Urinary bladder (tissue), 4 donors: ENCODE results near the gene SEC14L1. TPM values are rescaled to one million over a fixed set of nuclear protein-coding genes. Genes with fewer than 3 reads are reported as not detected.

Experiments
- DNase-seq: peaks from one replicate; pipeline ENCODE4 v3.0.0-alpha.2; 2015; ENCODE audit errors: extremely low spot score
- H3K27ac ChIP-seq: one replicate; pipeline ENCODE4 v1.5.1; 2013; ENCODE audit warnings: low read depth, mild to moderate bottlenecking, moderate library complexity
- H3K36me3 ChIP-seq: one replicate; pipeline ENCODE4 v1.6.1; 2013; ENCODE audit warnings: mild to moderate bottlenecking, moderate library complexity; ENCODE audit not compliant: insufficient read depth
- H3K4me1 ChIP-seq: one replicate; pipeline ENCODE4 v1.6.1; 2013; ENCODE audit warnings: mild to moderate bottlenecking, moderate library complexity; ENCODE audit not compliant: insufficient read depth
- H3K4me3 ChIP-seq: one replicate; pipeline ENCODE4 v1.5.1; 2013; ENCODE audit warnings: low read depth, low read length
- WGBS: extraction: QIAGEN DNeasy Blood & Tissue Kit; methylation state at CpG from one replicate; pipeline ENCODE4 v1.1.7; 2013; 5-methylcytosine and 5-hydroxymethylcytosine counted together
- polyA plus RNA-seq: library from polyadenylated mRNA; stranded (reverse); fragments of 200-250 nt; gene quantifications from one replicate; pipeline ENCODE4 v1.2.3, GENCODE V29; 2013
- total RNA-seq: library from RNA; depleted of rRNA; stranded (reverse); fragments of >200 nt; gene quantifications from one replicate; pipeline ENCODE4 v1.2.3, GENCODE V29; 2014
- donor health status: healthy with polysubstance abuse.
- donor health status: healthy.

SEC14L1 gene
- total and polyA plus RNA-seq, 2 donors, result 48.9 to 50.9 TPM

- DNase-seq, result peak; percentile 92
- no peaks in the 10 kb centered on the region for H3K36me3 ChIP-seq
- peak overlapping the region; percentile 96 for H3K4me3 ChIP-seq
- 1% methylated on average over 66 of the region's 67 CpGs for WGBS
- H3K27ac ChIP-seq, result peak overlapping the region; percentile 96
- no peaks in the 10 kb centered on the region for H3K4me1 ChIP-seq
Measured at GRCh38 chr17:77140166-77140877, 447 bp upstream of the SEC14L1 start.

GRCh38 chr17:77141846-77142449 lies 1.2 kb downstream of the SEC14L1 start:
- H3K4me3 ChIP-seq, result peak overlapping the region; percentile 96
- DNase-seq, result no peak
- 70% methylated on average over 9 of the region's 9 CpGs for WGBS
- H3K27ac ChIP-seq, result no peak overlapping the region
- H3K36me3 ChIP-seq, result no peaks in the 10 kb centered on the region
- H3K4me1 ChIP-seq, result no peaks in the 10 kb centered on the region

- WGBS, result 83% methylated on average over 8 of the region's 8 CpGs
- no peaks in the 10 kb centered on the region for H3K4me1 ChIP-seq
Measured at GRCh38 chr17:77142689-77143088, 1.9 kb downstream of the SEC14L1 start.

GRCh38 chr17:77143306-77143705 lies 2.5 kb downstream of the SEC14L1 start:
- no peak for DNase-seq
- Histone ChIP-seq H3K27ac (no peak overlapping the region), H3K4me1 (no peaks in the 10 kb centered on the region), H3K4me3 (no peak overlapping the region), H3K36me3 (no peaks in the 10 kb centered on the region)
- 46% methylated on average over 1 of the region's 1 CpG for WGBS

More at GRCh38 chr17:77142689-77143088, 1.9 kb downstream of the SEC14L1 start:
- peak overlapping the region; percentile 48 for H3K27ac ChIP-seq
- no peak for DNase-seq
- peak overlapping the region; percentile 4 for H3K4me3 ChIP-seq
- no peaks in the 10 kb centered on the region for H3K36me3 ChIP-seq

GRCh38 chr17:77144227-77144626 lies 3.5 kb downstream of the SEC14L1 start:
- WGBS, result 89% methylated on average over 4 of the region's 4 CpGs
- Histone ChIP-seq H3K4me3 (no peak overlapping the region), H3K4me1 (no peaks in the 10 kb centered on the region), H3K36me3 (no peaks in the 10 kb centered on the region), H3K27ac (no peak overlapping the region)
- no peak for DNase-seq

- DNase-seq, result no peak
- Histone ChIP-seq H3K27ac (no peak overlapping the region), H3K4me1 (no peaks in the 10 kb centered on the region), H3K4me3 (no peak overlapping the region), H3K36me3 (no peaks in the 10 kb centered on the region)
- 84% methylated on average over 3 of the region's 3 CpGs for WGBS
Measured at GRCh38 chr17:77145224-77145611, 4.4 kb downstream of the SEC14L1 start.

- 38% methylated on average over 8 of the region's 8 CpGs for WGBS
- no peak overlapping the region for H3K4me3 ChIP-seq
- no peak for DNase-seq
- H3K4me1 ChIP-seq, result no peaks in the 10 kb centered on the region
- H3K36me3 ChIP-seq, result no peaks in the 10 kb centered on the region
- H3K27ac ChIP-seq, result peak overlapping the region; percentile 52
Measured at GRCh38 chr17:77145612-77146245, 5.0 kb downstream of the SEC14L1 start.

- no peak overlapping the region for H3K4me3 ChIP-seq
- no peaks in the 10 kb centered on the region for H3K36me3 ChIP-seq
- H3K27ac ChIP-seq, result peak overlapping the region; percentile 52
- no peak for DNase-seq
- 56% methylated on average over 5 of the region's 5 CpGs for WGBS
- no peaks in the 10 kb centered on the region for H3K4me1 ChIP-seq
Measured at GRCh38 chr17:77146246-77146632, 5.5 kb downstream of the SEC14L1 start.

GRCh38 chr17:77146882-77147281 lies 6.1 kb downstream of the SEC14L1 start:
- no peak overlapping the region for H3K27ac ChIP-seq
- H3K36me3 ChIP-seq, result no peaks in the 10 kb centered on the region
- H3K4me1 ChIP-seq, result no peaks in the 10 kb centered on the region
- H3K4me3 ChIP-seq, result no peak overlapping the region
- no peak for DNase-seq
- WGBS, result 66% methylated on average over 17 of the region's 17 CpGs

GRCh38 chr17:77147357-77147801 lies 6.6 kb downstream of the SEC14L1 start:
- no peak overlapping the region for H3K4me3 ChIP-seq
- no peak overlapping the region for H3K27ac ChIP-seq
- no peaks in the 10 kb centered on the region for H3K4me1 ChIP-seq
- DNase-seq, result no peak
- no peaks in the 10 kb centered on the region for H3K36me3 ChIP-seq
- 75% methylated on average over 8 of the region's 8 CpGs for whole genome bisulfite sequencing

GRCh38 chr17:77148077-77148939 lies 7.5 kb downstream of the SEC14L1 start:
- WGBS, result 77% methylated on average over 15 of the region's 15 CpGs
- H3K36me3 ChIP-seq, result no peaks in the 10 kb centered on the region
- no peaks in the 10 kb centered on the region for H3K4me1 ChIP-seq
- H3K27ac ChIP-seq, result no peak overlapping the region
- DNase-seq, result no peak
- no peak overlapping the region for H3K4me3 ChIP-seq

- Histone ChIP-seq H3K36me3 (no peaks in the 10 kb centered on the region), H3K27ac (no peak overlapping the region), H3K4me1 (no peaks in the 10 kb centered on the region), H3K4me3 (no peak overlapping the region)
- no peak for DNase-seq
- WGBS, result 83% methylated on average over 10 of the region's 10 CpGs
Measured at GRCh38 chr17:77148940-77149510, 8.3 kb downstream of the SEC14L1 start.

GRCh38 chr17:77150196-77150595 lies 9.4 kb downstream of the SEC14L1 start:
- 91% methylated on average over 5 of the region's 5 CpGs for WGBS
- Histone ChIP-seq H3K27ac (no peak overlapping the region), H3K36me3 (no peaks in the 10 kb centered on the region), H3K4me1 (no peaks in the 10 kb centered on the region), H3K4me3 (no peak overlapping the region)
- DNase-seq, result no peak
